Islet of Langerhans (tissue), 1 donor: Measurements from ENCODE around the gene CCDC187.
"Not testable (repeated sequence)": the region's sequence is repeated elsewhere in the genome, so short reads cannot be mapped to it uniquely, and the experiment has no call there.

Experiments
- FAIRE-seq: peaks from one replicate; lab custom pipeline; 2011; peaks lifted over from hg19 to GRCh38; lab: Jason Lieb, UNC

CCDC187 gene

DNA sequence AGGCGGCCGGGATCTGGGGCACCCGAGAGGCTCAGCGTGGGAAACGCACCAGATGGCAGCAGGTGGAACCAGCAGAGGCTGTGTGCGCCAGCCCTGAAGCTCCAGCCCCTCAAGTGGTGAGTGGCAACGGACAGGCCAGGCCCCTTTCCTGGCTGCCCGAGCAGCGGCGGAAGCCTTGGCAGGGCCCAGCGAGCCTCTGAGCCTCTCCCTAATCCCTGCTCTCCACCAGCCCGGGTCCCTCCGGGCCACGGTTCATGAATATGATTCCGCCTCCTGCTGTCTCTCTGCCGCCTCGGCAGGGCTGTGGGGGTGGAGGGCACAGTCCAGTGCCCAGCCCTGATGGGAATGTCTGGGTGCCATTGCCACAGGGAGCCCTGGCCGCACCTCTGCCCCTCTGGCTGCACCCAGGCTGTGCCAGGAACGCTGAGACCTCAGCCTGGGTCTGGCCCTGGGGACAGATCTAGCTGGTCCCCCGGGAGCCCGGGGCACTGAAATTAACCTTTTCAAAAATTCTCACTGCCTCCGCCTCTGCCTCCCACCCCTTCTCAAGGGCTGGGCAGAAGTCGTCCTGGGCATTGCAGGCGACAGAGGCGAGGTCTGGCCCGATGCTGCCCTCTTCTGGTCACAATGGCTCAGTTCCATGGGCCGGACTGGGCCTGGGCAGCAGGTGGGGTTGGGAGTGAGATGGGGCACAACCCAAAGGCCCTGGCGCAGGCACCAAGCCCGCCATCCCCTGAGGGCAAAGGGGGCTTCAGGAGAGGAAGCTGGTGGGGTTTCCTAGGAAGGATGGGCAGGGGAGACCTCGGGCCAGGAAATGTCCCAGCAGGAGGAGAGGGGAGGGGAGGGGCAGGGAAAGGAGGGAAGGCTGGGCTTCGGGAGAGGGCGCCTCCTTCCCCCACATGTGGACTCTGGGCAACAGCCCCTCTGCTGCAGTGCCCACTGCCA is 20.3 kb downstream of the CCDC187 start:
- FAIRE-seq, result no peak

DNA sequence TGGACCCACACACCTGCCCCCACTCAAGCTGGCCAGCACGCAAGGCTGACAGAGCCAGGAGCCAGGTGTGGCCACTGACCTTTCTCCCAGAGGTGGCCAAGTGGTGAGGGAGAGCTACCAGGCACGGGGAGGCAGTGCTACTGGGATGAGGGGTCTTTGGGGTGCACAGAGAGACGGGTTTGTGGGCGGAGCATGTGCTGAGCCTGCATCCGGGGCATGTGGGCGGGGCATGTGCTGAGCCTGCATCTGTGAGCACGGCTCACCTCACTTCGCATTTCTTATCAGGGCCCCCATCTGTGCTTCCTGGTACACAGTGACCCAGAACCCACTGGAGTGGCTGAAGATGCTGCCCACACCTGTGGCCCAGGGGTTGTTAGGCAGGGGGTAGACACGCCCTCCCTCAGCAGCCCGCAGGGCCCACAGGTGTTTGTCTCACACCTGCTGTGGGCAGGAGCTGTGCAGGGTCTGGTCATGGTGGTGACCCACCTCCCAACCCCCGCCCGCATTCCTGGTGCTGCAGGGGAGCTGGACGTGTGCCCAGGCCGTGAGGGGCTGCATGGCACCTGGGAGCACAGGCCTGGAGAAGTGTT is 21.5 kb downstream of the CCDC187 start:
- FAIRE-seq, result no peak

DNA sequence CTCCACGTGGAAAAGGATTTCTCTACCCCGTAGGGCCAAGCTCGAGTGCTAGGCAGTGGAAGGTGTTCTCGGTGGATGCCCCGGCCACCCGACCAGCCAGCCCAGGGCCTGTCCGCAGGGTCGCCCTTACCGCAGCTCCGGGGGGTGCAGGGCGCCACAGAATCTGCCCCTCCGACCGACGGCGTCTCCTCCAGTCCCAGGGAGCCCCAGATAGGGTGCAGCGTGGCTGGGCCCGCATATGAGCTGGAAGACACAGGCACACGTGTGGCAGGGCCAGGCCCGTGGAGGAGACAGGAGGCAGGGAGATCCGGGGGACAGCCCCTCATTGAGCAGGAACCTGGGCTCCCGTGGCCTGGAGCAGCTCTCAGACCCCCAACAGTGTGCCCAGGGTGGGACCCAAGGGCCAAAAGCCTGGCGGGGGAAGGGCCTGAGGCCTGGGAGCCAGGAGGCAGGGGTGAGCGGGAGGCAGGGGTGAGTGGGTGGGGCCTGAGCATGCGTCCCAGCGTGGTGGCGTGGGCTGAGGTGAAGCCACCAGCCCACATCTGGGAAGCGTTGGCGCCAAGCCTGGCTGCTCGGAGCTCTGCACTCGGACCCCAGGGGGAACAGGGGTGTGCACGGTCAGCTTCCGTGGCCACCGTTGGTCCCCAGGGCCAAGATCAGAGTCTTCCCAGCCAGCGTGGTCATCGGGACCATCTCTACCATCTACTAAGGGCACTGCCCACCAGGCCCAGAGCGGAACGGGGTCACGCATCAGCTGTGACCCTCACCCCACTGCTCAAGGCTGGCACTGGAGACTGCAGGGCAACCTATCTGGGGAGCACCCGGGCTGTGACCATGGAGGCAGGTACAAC is 22.2 kb downstream of the CCDC187 start:
- no peak for FAIRE-seq

DNA sequence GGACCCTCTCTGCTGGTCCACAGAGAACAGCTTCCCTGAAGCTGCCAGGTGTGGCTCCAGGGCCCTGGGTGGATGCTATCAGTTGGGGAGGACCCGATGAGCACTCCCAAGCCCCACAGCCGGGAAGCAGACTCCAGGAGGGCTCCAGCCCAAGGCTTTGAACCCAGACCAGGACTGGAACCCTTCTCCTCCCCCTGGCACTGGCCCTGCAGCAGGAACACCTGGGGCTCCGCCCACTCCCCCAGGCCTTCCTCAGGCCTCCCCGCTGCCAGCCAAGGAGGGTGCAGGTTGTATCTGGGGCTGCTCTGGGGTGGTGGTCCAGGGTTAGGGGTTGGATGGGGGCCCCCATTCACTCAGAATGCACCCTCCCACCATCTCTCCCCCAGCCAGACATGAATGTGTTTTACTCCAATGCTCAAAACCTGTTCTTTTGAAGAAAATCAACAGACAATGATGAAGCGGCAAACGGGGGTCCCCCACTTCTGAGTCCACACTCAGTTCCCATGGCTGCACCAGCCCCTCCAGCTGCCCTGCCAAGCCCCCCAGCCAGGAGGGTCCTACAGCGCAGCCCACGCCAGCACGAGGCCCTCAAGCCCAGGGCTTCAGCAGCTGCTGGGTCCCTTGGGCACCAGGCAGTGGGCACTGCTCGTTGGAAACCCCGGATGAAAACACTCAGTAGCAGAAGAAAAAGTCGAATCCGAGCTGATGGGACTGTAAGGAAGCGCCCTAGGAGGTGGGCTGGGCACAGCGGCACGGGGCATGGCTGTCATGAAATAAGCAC is 23.2 kb downstream of the CCDC187 start:
- no peak for FAIRE-seq

DNA sequence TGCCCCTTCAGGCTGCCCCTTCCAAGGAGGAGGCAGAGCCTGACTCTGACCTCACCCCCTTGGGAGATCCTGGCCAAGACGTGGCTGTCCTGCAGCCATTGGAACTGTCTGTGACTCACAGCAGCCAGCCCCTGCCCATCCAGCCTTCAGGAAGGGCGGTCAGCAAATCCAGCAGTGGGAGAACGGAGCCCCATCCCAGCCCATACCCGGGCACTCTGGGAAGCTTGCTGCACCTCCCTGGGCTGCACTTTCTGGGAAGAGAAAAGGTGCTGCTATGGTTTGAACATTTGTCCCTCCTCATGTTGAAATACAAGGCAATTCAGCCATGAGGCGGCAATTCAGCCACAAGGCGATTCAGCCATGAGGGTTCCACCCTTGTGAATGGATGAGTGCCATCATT is 24.4 kb downstream of the CCDC187 start:
- no peak for FAIRE-seq

DNA sequence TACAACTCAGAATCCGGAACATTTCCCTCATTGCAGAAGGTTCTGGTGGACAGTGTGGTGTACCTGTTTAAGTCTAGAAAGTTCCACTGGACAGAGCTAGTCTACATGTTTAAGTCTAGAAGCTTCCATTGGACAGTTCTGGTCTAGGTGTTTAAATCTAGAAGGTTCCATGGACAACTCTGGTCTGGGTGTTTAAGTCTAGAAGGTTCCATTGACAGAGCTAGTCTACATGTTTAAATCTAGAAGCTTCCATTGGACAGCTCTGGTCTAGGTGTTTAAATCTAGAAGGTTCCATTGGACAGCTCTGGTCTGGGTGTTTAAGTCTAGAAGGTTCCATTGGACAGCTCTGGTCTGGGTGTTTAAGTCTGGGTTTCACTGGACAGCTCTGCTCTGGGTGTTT is 25.0 kb downstream of the CCDC187 start:
- FAIRE-seq, result no peak

DNA sequence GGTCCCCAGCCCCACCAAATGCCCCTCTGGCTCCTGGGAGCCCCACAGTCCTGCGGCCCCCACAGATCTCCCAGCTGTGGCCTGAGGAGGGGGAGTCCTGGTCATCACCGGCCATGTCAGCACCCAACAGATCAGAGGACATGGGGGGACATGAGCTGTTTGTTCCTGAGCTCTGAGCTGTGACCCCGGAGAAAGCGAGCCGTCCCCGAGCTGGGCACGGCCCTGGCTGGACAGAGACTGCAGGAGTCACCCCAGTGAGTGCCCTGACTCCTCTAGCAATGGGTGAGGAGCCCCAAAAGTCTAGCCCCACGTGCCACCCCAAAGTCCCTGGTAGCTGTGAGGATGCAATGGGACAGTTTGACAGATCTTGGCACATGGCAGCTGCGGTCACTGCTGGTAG is 25.7 kb downstream of the CCDC187 start:
- no peak for FAIRE-seq

DNA sequence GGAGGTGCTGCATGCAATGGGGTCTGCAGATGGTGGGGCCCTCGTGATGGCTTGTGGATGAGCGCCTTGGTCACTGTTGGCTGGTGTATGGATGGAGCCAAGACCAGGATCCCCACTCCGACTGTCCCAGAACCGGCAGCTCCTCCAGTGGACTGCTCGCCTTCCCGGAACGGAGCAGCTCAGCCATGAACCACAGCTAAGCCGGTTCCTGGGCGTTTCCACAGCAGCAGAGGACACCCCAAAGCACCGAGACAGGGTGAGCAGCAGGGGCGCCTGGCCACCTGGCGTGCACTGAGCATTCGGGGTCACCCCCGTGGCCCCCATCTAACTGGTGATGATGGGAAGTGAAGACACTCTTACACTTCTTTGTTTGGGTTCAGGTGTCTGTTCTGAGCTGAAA is 26.1 kb downstream of the CCDC187 start:
- no peak for FAIRE-seq

DNA sequence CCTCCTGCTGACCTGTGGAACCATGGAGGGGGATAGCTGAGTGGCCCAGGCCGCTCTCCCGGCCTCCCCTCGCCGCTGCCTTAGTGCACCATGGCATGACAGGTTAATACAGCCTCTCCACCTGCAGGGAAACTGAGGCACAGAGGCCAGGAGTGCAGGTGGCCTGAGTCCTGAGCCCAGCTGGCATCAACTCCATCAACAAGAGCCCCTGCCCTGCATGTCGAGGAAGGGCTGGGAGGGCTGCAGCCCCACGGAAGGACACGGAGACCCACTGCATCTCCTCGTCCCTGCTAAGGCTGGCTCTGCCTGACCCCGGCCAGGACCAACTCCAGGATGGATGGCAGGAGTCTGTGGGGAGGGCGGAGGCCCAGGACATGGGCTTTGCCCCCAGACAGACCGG is 27.2 kb downstream of the CCDC187 start:
- FAIRE-seq, result no peak

DNA sequence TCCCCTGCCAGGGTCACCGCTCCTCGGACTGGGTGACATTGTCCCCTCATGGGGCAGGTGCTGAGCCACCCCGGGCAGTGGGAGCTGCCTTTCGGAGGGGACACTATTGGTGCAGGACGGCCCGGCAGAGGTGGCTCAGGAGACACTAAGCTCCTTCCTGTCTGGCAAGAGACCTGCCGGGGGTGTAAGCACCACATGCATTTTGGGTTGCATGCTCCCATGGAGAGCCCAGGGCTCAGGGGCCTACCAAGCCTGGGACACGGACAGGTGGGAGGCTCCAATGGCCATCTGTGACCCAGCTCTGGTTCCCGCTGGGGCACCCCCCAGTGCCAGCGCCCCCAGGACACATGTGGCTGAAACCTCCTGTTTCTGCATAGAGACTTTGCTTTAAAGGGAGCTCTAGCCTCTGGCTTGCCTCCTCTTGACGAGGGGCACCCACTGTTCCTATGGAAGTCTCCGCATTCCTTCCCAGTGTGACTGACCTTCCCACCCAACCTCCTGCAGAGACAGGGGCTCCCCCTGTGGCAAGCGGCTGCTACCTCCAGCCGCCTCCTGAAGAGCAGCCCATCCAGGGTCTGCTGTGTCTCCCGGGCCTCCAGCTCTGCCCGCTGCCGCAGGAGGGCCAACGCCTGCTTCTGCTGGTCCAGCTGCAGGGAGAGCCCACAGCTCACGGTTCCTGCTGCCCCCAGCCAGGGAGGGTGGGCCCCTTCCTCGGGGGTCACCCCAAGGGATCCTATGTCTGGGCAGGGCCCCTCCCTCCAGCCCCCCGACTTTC is 28.1 kb downstream of the CCDC187 start:
- FAIRE-seq, result no peak

DNA sequence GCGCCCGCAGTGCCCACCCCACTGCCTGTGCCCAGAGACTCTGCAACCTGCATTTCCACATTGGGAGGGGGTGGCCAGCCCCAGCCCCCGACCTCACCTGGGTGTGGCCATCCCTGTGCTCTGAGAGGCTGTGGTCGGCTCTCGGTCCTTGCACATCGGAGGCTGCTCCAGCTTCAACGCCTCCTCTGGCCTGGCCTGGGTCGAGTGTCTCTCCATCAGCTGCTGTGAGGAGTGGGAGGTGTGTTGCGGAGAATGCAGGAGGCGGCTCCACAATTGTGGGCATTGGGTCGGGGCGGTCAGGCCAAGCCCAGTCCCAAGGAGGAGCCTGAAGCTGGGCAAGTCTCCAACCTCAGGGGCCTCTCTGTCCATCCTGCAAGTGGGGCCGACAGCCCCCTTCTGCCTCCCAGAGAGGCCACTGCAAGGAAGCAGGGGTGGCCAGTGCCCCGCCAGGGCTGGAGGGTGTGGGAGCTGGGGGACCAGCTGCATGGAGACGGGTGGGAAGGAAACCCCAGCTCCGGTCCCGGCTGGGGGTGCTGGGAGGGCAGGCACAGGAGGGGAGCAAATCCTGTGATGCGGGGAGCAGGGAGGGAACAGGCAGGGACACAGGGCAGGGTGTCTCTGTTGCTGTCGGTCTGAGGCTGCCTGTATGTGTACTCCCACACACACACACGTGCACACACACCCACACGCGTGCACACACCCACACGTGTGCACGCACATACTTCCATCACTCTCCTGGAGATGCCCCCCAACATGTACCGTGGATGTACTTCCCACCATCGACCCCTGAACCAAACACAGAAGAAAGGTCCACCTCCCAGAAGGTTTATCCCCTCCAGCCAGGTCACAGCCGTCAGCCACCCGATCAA is 28.9 kb downstream of the CCDC187 start:
- no peak for FAIRE-seq

DNA sequence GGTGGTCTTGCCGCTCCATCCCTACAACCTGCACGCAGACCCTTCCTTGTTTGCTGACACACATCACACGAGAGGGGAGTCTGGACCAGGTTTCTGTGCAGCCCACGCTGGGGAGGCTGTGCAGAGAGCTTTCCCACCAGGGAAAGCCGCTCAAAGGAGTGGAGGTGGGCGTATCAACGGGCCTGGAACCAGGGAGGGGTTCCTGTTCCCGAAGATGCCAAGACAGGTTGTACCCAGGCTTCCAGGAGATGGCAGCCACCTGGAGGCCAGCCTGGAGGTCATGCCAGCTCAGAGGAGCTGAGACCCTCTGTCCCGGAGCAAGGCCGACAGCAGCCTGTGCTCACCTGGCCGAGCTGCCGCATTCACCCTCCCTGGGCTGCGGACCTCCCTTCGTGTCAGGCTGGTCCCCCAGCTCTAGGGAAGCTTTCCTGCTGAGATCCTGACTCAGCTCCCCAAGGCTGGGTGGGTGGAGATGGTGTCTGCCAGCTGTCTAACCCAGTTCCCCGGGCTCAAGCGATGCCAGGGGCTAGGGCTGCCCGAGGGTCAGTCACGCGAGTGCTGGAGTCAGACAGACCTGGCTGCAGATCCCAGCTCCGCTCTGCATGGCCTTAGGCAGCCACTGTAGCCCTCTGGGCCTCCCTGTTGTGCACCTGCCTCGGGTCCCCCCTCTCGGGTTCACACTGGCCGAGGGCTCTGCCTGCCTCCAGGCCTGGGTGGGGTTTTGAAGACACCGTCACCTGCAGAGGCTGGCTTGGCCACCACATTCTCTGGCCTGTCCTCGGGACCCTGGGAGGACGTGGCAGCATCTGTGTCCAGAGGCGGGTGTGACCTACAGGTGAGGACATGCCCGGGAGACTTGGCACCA is 29.7 kb downstream of the CCDC187 start:
- FAIRE-seq, result no peak

DNA sequence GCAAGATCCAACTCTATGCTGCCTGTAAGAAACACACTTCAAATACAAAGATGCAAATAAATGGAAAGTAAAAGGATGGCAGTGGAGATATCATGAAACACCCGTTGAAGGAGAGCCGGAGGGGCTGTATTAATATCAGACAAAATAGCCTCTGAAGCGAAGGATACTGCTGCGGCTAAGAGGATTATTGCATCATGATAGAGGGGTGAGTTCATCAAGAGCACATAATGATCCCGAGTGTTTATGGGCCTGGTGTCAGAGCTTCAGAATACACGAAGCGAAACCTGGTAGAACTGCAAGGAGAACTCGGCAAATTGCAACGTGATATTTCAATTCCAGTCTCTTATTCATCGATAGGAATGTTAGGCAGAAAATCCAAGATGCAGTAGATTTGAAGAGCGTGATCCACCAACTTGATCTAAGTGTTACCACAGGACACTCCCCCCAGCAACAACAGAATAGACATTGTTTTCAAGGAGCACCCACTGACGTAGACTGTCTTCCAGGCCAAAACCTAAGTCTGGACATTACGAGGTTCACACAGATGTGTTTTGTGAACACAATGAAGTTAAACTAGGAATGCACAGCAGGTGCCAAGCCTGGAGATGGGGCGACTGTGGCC is 30.5 kb downstream of the CCDC187 start:
- no peak for FAIRE-seq

DNA sequence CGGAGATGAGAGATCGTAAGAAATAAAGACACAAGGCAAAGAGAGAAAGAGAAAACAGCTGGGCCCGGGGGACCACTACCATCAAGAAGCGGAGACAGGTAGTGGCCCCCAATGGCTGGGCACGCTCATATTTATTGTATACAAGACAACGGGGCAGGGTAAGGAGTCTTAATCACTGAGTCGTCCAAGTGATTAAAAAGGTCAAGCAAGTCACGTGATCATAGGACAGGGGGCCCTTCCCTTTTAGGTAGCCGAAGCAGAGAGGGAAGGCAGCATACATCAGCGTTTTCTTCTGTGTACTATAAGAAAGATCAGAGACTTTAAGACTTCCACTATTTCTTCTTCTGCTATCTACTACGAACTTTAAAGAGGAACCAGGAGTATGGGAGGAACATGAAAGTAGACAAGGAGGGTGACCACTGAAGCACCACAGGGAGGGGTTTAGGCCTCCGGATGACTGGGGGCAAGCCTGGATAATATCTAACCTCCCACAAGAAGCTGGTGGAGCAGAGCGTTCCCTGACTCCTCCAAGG is 33.7 kb downstream of the CCDC187 start:
- no peak for FAIRE-seq

DNA sequence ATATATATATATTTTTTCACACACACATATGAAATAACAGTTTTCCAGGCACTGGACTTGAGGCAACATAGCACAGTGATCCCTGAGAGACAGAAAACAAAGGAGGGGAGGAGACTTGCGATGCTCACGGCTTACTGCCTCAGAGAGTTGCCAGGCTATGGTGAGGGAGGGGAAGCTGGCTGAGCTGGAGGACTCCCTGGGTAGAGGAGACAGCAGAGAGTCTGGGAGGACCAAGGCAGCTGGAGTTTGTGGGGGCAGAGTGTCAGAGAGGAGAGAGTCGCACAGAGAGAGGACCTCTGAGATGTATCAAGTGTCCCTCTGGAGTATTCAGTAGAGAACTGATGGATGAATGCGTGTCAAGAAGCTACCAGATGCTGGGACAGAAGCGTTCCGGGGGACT is 35.2 kb downstream of the CCDC187 start:
- FAIRE-seq, result no peak

DNA sequence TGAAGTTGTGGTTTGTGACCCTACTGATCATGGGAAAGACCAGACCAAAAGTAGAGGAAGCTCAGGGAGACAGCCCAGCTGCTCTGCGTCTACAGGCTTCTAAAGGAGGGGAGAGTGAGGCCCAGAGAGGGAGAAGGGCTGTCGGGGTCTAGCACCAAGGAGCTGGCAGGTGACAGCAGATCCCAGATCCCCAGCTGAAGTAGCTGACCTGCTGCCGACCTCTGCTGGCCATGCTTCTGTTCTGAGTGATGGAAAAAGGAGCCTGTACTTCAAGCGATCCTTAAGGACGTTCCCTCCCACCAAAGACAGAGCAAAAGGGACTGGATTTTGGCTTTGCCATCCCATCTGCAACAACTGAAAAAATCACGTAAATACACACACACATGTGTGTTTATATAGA is 35.6 kb downstream of the CCDC187 start:
- FAIRE-seq, result no peak

DNA sequence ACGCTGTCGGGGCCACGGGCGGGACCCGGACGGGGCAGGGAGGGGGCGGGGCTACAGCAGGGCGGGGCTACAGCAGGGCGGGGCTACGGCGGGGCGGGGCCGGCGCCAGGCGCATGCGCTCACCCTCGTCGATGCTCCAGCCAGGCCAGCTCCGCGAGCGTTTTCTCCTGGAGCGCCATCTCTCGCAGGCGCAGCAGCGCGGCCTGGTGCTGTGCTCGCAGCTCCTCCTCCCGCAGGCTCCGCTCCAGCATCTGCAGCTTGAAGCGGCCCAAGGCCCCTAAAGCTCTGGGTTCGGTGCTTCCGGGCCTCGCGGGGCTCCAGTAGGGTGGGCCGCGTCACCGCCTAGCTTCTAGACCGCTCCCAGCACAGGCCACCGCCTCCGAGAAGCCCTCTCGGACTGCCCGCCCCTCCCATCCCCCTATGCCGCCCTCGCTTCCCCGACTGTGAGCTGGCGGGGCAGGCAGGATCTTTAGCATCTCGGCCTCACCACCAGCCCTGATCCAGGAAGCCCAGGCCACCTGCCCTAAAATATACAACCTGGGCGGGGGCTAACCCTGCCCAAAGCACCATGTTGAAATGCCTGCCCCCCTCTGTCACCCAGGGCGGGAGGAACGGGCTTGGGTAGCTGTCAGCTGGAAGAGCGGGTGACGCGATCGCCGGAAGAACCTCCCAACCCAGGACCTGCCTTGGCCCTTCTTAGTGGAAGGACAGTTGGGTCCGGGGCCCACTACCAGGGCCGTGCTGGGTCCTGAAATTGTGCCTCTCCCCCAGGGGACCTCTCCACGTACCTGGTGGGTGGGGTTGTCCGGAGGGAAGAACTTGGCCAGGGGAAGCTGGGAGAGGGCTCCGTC is 36.4 kb downstream of the CCDC187 start:
- no peak for FAIRE-seq

DNA sequence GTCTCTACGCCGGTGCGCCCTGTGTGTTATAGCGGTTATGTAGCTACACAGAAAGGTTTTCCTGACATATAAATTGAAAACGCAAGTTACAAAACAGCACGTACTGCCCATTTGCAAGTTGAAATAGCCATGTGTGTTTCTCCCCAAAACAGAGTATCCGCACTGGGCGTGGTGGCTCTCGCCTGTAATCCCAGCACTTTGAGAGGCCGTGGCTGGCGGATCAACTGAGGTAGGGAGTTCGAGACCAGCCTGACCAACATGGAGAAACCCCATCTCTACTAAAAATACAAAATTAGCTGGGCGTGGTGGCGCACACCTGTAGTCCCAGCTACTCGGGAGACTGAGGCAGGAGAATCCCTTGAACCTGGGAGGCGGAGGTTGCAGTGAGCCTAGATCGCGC is 37.3 kb downstream of the CCDC187 start:
- not testable (repeated sequence) for FAIRE-seq
